Skeletal muscle satellite cell (primary cell): ENCODE data around the gene GHR.
"Not testable (repeated sequence)": the region's sequence is repeated elsewhere in the genome, so short reads cannot be mapped to it uniquely, and the experiment has no call there.

ENCODE experiments used
- H3K27me3 ChIP-seq: 2 replicates; pipeline ENCODE4 v1.7.0; 2013; ENCODE audit warnings: low read length; ENCODE audit not compliant: control insufficient read depth, insufficient read depth
- H3K36me3 ChIP-seq: 2 replicates; pipeline ENCODE4 v1.7.0; 2013; ENCODE audit warnings: mild to moderate bottlenecking, control low read depth, low read length; ENCODE audit not compliant: insufficient read depth
- H3K4me1 ChIP-seq: 2 replicates; pipeline ENCODE4 v1.7.0; 2013; ENCODE audit warnings: low read length; ENCODE audit not compliant: control insufficient read depth, insufficient read depth
- H3K4me2 ChIP-seq: 2 replicates; pipeline ENCODE4 v1.7.0; 2013; ENCODE audit warnings: mild to moderate bottlenecking, low read length
- H3K4me3 ChIP-seq: 2 replicates; pipeline ENCODE4 v1.7.0; 2013; ENCODE audit warnings: low read length
- H3K9ac ChIP-seq: 2 replicates; pipeline ENCODE4 v1.7.0; 2013; ENCODE audit warnings: mild to moderate bottlenecking, low read depth, low read length, moderate library complexity
- H3K9me3 ChIP-seq: replicated peaks from 2 replicates; pipeline ENCODE4 v1.7.0; 2013; ENCODE audit warnings: mild to moderate bottlenecking, control low read depth, low read length

Gene GHR

GRCh38 chr5:42689391-42689790 is 266.2 kb downstream of the GHR start:
- Histone ChIP-seq H3K27me3 (no peaks in the 10 kb centered on the region), H3K4me1 (no peaks in the 10 kb centered on the region), H3K4me2 (no peak overlapping the region), H3K9me3 (no peaks in the 10 kb centered on the region), H3K36me3 (no peaks in the 10 kb centered on the region), H3K9ac (no peak overlapping the region), H3K4me3 (no peak overlapping the region)

GRCh38 chr5:42691413-42691937 is 268.2 kb downstream of the GHR start:
- Histone ChIP-seq H3K4me3 (no peak overlapping the region), H3K9ac (no peak overlapping the region), H3K4me1 (no peaks in the 10 kb centered on the region), H3K4me2 (no peak overlapping the region), H3K9me3 (no peaks in the 10 kb centered on the region), H3K36me3 (no peaks in the 10 kb centered on the region), H3K27me3 (no peaks in the 10 kb centered on the region)

- no peaks in the 10 kb centered on the region for H3K36me3 ChIP-seq
- H3K4me2 ChIP-seq = no peak overlapping the region
- no peak overlapping the region for H3K4me3 ChIP-seq
- no peaks in the 10 kb centered on the region for H3K9me3 ChIP-seq
- no peak overlapping the region for H3K9ac ChIP-seq
- no peaks in the 10 kb centered on the region for H3K27me3 ChIP-seq
- H3K4me1 ChIP-seq = no peaks in the 10 kb centered on the region
Measured at GRCh38 chr5:42701351-42702059, 278.3 kb downstream of the GHR start.

- Histone ChIP-seq H3K4me1 (no peaks in the 10 kb centered on the region), H3K9me3 (no peaks in the 10 kb centered on the region), H3K36me3 (no peaks in the 10 kb centered on the region), H3K4me3 (no peak overlapping the region), H3K9ac (no peak overlapping the region), H3K4me2 (no peak overlapping the region), H3K27me3 (no peaks in the 10 kb centered on the region)
Measured at GRCh38 chr5:42703238-42703637, 280.0 kb downstream of the GHR start.

- Histone ChIP-seq H3K36me3 (no peaks in the 10 kb centered on the region), H3K4me1 (peaks cover 11% of the 10 kb centered on the region), H3K4me2 (no peak overlapping the region), H3K9me3 (no peaks in the 10 kb centered on the region), H3K4me3 (no peak overlapping the region), H3K9ac (no peak overlapping the region), H3K27me3 (no peaks in the 10 kb centered on the region)
Measured at GRCh38 chr5:42715785-42716184, 292.5 kb downstream of the GHR start.

- Histone ChIP-seq H3K4me2 (no peak overlapping the region), H3K36me3 (no peaks in the 10 kb centered on the region), H3K4me1 (peaks cover 11% of the 10 kb centered on the region), H3K9me3 (no peaks in the 10 kb centered on the region), H3K4me3 (no peak overlapping the region), H3K9ac (no peak overlapping the region), H3K27me3 (no peaks in the 10 kb centered on the region)
Measured at GRCh38 chr5:42718591-42718990, 295.4 kb downstream of the GHR start.

- no peak overlapping the region for H3K4me2 ChIP-seq
Measured at GRCh38 chr5:42719034-42719433, 295.8 kb downstream of the GHR start.

GRCh38 chr5:42720251-42720650 is 297.0 kb downstream of the GHR start:
- H3K4me3 ChIP-seq = no peak overlapping the region
- no peak overlapping the region for H3K9ac ChIP-seq
- H3K4me2 ChIP-seq = no peak overlapping the region
- H3K9me3 ChIP-seq = no peaks in the 10 kb centered on the region
- no peaks in the 10 kb centered on the region for H3K27me3 ChIP-seq
- H3K36me3 ChIP-seq = no peaks in the 10 kb centered on the region
- H3K4me1 ChIP-seq = peaks cover 11% of the 10 kb centered on the region

More at GRCh38 chr5:42719034-42719433, 295.8 kb downstream of the GHR start:
- peaks cover 11% of the 10 kb centered on the region for H3K4me1 ChIP-seq
- no peaks in the 10 kb centered on the region for H3K9me3 ChIP-seq
- no peak overlapping the region for H3K4me3 ChIP-seq
- H3K9ac ChIP-seq = no peak overlapping the region
- no peaks in the 10 kb centered on the region for H3K27me3 ChIP-seq
- no peaks in the 10 kb centered on the region for H3K36me3 ChIP-seq

- no peak overlapping the region for H3K4me3 ChIP-seq
- no peaks in the 10 kb centered on the region for H3K36me3 ChIP-seq
- H3K4me2 ChIP-seq = no peak overlapping the region
- no peak overlapping the region for H3K9ac ChIP-seq
- H3K4me1 ChIP-seq = peaks cover 11% of the 10 kb centered on the region
- no peaks in the 10 kb centered on the region for H3K27me3 ChIP-seq
- H3K9me3 ChIP-seq = no peaks in the 10 kb centered on the region
Measured at GRCh38 chr5:42721484-42721883, 298.2 kb downstream of the GHR start.

GRCh38 chr5:42734531-42735058 is 311.4 kb downstream of the GHR start:
- H3K36me3 ChIP-seq, H3K4me2 ChIP-seq, H3K9ac ChIP-seq, H3K4me3 ChIP-seq, H3K4me1 ChIP-seq, H3K9me3 ChIP-seq, H3K27me3 ChIP-seq: not testable (repeated sequence)

GRCh38 chr5:42740920-42741319 is 317.7 kb downstream of the GHR start:
- no peaks in the 10 kb centered on the region for H3K36me3 ChIP-seq
- H3K9me3 ChIP-seq = no peaks in the 10 kb centered on the region
- H3K4me2 ChIP-seq = no peak overlapping the region
- H3K4me1 ChIP-seq = no peaks in the 10 kb centered on the region
- H3K4me3 ChIP-seq = no peak overlapping the region
- no peaks in the 10 kb centered on the region for H3K27me3 ChIP-seq
- no peak overlapping the region for H3K9ac ChIP-seq

GRCh38 chr5:42745426-42745825 is 322.2 kb downstream of the GHR start:
- Histone ChIP-seq H3K9me3 (no peaks in the 10 kb centered on the region), H3K4me2 (no peak overlapping the region), H3K4me3 (no peak overlapping the region), H3K36me3 (no peaks in the 10 kb centered on the region), H3K9ac (no peak overlapping the region), H3K27me3 (no peaks in the 10 kb centered on the region), H3K4me1 (no peaks in the 10 kb centered on the region)
